GM21576 (cell line): ENCODE measurements around the gene DNAJC21.

Source experiments
- ATAC-seq: cut with Tn5 transposase; IDR thresholded peaks from one replicate; pipeline ENCODE4 v1.9.1; 2021; ENCODE audit warnings: mild to moderate bottlenecking, moderate library complexity; ENCODE audit not compliant: unreplicated experiment

The DNAJC21 gene

DNA sequence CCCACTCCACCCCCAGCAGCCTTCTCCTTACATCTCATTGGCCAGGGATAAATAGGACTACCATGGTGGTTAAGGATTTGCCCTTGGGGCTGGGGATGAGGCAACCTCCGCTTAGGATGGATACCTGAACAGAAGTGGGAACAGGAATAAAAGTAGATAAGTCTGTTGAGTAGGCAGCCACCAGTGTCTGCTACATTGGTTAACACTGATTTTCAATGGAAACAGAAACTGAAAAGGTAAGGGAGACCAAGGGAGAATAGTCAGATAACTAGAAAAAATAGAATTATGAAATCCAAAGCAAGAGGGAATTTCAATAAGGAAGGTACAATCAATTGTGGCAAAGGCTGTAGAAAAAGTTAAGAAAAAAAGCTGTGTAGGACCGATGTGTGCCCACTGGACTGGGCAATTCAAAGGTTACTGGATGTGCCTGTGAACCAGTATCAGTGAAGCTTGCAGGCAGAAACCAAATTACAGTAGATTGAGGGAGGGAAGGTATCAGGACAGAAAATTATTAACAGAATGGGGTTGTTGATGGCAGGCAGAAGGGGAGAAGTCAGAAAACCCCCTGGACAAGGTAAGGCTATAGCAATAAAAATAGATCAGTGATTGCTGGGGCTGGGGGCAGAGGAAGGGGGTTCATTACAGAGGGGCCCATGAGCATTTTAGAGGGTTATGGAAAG lies 48.7 kb downstream of the DNAJC21 start:
- peak; percentile 72 for ATAC-seq

GRCh38 chr5:34978681-34979080 lies 49.3 kb downstream of the DNAJC21 start:
- no peak for ATAC-seq

- ATAC-seq: no peak
These were observed 53.5 kb downstream of the DNAJC21 start for GRCh38 chr5:34982823-34983222.

DNA sequence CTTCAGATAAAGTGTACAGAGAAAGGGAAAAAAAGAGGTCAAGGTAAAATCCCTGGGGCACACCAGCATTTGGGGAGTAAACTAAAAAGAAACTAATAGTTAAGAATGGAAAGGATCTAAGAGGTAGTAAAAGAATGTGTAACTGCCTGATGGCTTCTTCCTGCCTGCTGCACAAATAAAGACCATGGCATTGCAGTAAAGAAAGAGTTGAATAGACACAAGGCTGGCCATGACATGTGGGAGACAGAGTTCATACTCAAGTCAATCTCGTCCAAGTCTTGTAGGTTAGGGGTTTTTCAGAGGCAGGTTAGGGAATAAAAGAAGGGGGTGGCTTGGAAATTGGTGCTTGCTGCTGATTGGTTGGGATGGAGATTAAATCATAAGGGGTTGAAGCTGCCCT lies 57.6 kb downstream of the DNAJC21 start:
- ATAC-seq: no peak

- ATAC-seq: no peak
These were observed 62.3 kb downstream of the DNAJC21 start for GRCh38 chr5:34991486-34992238.

- no peak for ATAC-seq
These were observed 64.6 kb downstream of the DNAJC21 start for GRCh38 chr5:34993951-34994350.

- no peak for ATAC-seq
These were observed 66.9 kb downstream of the DNAJC21 start for GRCh38 chr5:34996261-34996660.

GRCh38 chr5:34998058-34998789 lies 68.9 kb downstream of the DNAJC21 start:
- ATAC-seq: no peak

DNA sequence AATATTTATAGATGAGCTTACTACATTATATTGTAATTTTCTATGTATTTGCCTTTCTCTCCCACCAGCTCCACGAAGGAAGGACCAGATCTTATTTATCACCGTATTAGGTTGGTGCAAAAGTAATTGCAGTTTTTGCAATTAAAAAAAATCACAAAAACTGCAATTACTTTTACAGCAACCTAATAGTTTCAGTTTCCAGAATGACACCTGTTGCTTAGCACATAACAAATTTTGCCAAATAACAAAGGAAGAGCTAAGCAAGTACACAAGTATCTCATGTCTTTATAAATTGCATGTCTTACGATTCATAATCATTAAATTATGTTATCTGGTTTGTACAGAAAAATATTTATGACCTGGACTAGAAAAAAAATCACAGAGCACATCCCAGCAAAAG lies 72.5 kb downstream of the DNAJC21 start:
- ATAC-seq: no peak

- no peak for ATAC-seq
These were observed 73.1 kb downstream of the DNAJC21 start for GRCh38 chr5:35002459-35002858.

DNA sequence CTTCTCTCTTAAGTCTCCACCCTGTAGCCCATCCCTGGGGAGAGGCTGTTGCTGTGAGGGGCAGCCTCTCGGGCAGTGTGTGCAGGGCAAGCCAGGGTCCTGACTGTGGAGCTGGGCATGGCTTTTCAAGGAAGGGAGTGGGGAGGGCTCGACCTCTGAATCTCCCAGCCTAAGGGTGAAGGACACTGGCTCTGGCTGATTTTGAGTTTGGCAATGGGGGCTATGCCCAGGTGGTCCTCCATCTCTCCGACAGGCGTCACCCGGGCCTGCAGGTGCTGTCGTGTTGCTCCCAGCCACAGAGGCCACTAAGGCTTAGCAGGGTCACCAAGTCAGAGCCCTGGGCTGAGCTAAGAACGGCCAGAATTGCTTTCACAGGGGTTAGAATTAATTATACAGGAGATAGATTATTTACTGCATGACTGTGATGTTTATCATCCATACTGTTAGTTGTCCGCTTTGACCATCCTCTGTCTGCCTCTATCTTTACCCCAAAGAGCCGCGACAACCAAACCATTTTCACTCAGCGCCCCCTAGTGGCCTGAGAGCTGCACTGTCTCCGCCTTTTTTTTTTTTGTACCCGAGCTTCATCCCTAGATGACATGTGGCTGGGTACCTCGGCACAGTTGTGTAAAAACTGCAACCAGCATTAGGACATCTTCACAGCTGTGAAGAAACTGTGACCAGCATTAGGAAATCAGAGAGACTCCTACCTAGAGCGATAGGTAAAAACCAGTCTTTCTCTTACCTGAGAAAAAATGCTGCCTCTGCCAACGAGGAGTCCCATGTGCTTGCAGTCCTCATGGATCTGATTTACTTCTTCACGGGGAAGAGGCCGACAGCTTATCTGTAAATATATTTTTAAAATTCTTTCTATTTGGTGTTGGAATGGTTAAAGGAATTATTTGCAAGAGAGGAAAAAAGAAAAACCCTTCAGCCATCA lies 73.9 kb downstream of the DNAJC21 start:
- peak; percentile 83 for ATAC-seq

- no peak for ATAC-seq
These were observed 74.8 kb downstream of the DNAJC21 start for GRCh38 chr5:35004200-35004599.

DNA sequence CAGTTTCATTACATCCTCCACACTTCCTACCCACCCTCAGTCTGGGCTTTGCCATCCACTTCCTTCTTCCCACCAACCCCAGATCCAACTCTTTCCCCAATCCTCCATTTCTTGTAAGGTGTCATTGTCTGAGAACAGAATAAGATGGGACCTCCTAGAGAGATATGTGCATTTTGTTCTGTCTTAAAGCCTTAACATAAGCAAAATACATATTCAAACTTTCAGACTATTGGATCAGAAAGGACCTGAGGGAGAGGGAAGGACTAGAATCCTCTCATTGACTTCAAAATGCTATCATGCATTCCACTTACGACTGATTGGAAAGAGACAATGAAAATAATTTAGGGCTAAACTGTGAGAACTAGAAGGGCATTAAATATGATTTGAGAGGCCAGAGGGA lies 75.4 kb downstream of the DNAJC21 start:
- ATAC-seq: no peak
